ENCODE results near the gene GSTO1.

Gene GSTO1

GRCh38 chr10:104277785-104278184 is 23.1 kb downstream of the GSTO1 start:
- no peak for DNase-seq

GRCh38 chr10:104279550-104280259 is 25.0 kb downstream of the GSTO1 start:
- DNase-seq = no peak

GRCh38 chr10:104281694-104282093 is 27.0 kb downstream of the GSTO1 start:
- DNase-seq = no peak

GRCh38 chr10:104284846-104285245 is 30.2 kb downstream of the GSTO1 start:
- DNase-seq = no peak

- DNase-seq = no peak
Measured at GRCh38 chr10:104286939-104287338, 32.2 kb downstream of the GSTO1 start.

- no peak for DNase-seq
Measured at GRCh38 chr10:104288355-104288754, 33.7 kb downstream of the GSTO1 start.

DNA sequence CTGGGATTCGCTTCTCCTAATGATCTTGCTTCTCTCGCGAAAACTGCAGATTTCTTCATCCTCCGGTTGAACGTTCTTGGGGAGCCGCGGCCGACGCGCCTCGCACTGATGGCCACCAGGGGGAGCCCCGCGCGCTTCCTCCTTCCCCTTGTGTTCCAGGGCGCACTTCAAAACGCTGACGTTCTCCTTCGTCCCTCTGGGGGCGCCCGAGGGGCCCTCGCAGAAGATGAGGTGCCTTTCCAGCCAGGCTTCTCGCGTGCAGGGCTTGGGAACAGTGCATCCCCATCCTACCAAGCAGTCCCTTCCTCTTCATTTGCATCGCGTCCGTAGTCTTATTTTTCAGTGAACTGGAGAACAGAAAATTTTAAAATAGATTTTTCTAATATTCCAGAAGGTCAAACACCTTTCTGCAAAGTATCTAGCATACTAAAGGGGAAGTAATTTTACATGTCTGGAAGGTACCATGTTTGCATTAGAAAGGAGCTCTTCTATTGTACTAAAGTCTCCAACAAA is 36.8 kb downstream of the GSTO1 start:
- peak; percentile 79 for DNase-seq

DNA sequence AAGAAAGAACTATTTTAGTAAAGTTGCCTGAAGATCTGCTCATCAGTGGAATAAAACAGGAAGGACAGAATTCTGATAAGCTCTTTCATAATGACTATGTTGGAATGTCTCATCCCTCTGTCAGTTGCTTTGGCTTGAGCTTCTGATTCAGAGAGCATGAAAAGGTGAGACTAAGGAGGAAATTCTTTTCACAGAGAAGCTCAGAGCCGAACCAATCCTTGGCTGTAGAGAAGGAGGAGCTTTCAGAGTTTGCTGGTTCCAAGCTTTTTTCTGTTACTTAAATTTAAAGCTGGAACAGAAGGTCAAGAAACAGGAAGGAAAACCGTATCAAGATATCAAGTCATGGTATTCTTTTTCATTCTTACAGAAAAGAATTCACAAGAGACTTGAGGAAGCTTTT is 38.3 kb downstream of the GSTO1 start:
- no peak for DNase-seq

DNA sequence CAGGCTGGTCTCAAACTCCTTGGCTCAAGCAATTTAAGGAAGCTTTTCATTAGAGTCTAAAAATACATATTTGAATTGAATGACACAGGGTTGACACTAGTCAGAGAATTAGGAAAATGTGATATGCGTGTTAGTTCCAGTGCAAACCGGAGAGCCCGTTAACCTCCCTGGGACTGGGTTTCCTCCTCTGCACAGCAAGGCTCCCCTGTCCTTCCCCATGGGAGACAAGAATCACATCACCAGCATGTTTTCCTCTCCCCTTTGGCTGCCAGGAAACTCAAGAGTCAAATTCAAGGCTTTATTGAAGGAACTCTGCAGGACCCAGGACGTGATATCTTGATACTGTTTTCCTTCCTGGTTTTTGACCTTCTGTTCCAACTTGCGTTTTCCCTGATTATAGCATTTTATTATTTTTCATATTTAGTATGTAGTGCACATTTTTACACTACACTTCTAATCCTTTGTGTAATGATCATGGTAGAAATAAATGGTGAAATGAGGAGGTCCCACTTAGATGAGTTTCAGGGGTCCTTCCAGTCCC is 39.2 kb downstream of the GSTO1 start:
- no peak for DNase-seq

- no peak for DNase-seq
Measured at GRCh38 chr10:104296687-104297436, 42.2 kb downstream of the GSTO1 start.

DNA sequence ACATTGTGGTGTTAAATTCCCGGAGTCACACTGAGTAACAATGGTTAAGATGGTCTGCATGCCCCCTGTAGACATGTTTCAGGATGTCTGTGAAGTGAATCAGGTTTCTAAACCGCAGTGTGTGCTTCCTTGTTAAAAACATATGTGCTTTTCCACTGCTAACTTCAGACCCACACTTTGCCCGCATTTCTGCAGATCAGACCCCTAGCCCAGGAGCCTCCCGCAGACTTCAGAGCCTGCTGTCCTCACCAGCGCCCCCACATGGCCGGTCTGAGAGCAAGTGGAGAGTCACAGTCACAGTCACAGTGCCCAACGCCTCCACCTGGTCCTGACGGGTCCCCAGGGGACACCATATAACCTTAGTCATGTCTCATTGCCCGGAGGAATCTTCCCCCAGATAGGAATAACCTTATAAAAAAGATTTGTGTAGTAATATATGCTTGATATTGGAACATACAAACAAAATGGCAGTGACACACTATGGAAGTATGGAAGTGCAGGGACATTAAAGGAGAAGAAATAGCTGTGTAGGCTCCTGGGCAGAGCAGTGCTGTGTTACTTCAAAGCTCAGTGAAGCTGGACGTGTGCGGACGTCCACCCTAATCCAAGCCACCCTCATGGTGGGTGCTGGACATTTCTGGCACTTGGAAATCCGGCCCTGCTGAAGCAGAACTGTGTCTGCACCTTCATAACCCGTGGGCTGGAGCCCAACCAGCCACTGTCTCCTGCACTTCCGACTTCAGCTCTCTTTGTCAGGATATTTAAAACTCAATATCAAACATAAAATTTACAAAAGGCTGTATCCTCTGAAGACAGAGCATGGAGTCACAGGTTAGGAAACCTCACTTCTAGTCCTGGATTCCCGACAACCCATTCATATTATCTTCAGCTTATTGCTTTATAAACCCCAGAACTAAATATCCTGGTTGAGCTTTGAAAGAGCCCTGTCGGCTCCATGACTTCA is 43.3 kb downstream of the GSTO1 start:
- DNase-seq = no peak

GRCh38 chr10:104299031-104299904 is 44.6 kb downstream of the GSTO1 start:
- no peak for DNase-seq

DNA sequence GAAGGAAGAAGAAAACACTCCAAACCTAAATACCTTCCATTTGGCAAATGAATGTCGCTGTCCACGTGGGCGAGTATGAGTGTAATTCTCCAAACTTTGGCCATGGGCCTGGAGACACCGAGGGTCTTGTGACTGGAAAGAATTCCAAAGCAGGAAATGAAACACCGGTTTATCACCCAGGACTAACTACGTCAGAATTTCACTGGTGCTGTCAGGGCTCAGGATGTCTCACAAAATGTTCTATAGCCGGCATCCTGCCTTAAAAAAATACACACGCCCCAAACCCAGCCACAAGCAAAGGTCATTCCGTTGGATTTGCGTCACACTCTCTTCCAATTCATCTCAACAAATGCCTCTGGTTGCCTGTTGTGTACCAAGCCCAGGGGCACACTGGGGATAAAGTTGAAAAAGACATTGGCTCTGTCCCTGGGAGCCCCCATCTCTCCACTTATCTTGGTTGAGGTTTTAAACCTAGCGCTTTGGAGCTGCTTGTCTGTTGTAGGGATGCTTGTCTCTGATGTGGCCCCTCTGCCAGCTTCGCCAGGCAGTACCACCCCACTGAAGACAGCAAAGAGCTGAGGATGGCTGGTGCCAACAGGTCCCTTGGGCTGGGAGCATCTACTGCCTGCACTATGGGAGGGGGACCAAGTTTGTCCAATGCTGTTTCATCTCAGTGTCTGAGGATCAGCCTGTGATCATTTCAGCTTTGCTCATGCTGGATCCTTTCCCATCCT is 45.5 kb downstream of the GSTO1 start:
- no peak for DNase-seq

DNA sequence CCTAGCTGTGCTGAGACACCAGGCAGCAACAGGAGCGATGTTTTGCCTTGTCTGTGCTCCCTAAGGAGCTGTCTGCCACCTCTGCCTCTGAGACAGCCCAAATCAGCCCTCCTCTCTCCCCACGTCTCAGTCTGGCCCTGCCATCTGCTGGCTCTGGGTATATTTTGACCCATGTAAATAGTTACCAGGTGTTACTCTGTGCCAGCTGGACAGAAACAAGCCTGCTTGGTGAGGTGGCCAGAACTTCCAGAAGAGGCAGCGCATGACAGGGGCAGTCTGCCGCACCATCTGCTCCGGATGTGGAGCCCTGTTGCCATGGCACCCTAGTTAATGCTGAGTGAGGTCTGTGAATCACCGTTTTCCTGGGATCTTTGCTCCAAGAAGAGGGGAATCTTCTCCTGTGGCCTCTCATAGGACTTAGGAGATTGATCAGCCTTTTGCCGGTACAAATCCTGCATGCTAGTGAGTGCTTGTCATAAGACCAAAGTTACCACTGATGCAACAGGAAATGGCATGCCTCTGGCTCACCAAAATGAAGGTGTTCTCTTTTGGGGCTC is 46.1 kb downstream of the GSTO1 start:
- DNase-seq = no peak

DNA sequence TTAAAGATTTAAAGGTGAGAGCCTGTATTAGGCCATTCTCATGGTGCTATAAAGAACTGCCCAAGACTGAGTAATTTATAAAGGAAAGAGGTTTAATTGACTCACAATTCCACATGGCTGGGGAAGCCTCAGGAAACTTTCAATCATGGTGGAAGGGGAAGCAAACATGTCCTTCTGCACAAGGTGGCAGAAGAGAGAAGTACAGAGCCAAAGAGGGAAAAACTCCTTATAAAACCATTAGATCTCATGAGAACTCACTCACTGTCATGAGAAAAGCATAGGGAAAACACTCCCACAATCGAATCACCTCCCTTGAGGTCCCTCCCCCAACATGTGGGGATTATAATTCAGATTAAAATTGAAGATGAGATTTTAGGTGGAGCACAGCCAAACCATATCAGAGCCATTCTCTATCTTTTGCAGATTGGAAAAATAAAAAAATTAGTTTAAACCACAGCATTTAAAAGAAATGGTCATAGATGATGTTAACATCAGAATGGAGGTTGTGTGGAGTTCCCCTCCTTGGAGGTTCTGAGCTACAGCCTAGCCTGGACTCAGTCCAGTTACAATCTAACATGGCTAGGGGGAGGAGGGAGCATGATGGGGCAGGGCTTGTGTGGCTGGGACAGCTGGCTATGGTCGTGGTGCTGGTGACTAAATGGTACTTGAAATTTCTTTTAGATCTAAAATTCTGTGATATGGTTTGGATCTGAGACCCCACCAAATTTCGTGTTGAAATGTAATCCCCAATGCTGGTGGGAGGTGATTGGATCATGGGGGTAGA is 47.4 kb downstream of the GSTO1 start:
- no peak for DNase-seq

DNA sequence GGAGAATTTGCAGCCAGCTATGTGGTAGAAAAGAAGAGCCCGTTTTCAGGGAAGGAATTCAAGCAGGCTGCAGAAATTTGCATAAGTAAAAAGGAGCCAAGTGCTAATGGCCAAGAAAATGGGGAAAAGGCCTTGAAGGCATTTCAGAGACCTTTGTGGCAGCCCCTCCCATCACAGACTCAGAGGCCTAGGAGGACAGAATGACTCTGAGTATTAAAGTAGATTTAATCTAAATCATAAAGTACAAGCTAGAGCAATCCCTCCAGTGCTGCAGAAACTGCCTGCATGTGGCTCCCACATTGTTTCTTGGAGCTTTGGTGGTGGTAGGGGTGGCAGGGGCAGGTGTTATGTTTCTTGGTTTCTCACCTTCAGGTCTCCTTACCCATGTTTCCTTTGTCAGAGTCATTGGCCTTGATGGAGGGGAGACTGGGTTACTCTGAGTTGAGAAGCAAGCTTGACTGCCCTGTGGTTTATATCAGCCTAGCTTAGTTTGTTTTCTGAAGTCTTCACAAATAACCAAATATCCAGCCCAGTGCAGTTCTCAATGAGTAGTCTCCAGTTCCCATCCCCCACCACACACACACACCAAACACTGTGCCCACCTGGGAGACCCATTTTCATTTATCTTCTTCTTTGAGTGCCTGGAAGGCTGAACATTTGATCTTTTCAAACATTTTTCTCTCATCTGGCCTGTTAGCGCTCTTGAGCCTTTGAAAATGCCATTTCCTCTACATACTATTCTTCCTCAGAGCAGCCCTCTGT is 49.1 kb downstream of the GSTO1 start:
- DNase-seq = no peak

DNA sequence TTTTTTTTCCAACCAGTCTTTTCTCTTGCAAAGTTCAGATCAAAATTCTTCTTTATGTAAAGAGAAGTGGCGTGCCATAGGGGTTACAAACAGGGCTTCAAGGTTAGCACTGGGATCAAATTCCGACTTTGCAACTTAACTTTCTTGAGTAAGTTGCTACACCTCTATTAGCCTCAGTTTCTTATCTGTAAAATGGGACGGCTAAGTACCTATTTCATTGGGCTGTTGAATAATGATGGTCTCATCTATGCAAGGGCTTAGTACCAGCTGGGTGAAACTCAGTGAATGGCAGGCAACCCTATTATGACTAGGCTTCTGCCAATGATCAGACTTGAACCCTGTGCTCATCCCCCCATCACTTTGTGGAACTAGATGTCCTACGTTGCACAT is 49.7 kb downstream of the GSTO1 start:
- no peak for DNase-seq

GRCh38 chr10:104304927-104305326 is 50.2 kb downstream of the GSTO1 start:
- no peak for DNase-seq

DNA sequence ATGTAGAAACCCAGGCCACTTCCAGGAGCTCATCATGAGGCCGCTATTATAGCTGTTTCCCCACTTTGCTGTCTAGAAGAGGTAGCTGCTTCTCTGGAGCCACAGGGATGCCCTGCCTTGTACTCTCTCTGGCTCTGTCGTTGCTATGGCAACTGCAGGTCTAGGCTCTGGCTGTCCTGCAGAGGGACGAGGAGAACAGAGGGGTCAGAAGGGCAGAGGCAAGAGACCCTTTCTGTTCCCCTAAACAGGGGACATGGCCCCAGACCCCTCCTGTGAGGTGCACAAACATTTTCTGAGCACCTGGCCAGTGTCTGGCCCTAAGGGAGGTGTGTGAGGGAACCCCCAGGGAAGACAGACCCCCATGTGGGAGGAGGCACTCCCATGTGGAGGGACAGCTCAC is 52.2 kb downstream of the GSTO1 start:
- no peak for DNase-seq
